C4-2B (cell line): Measurements from ENCODE around the gene LYG1.
"Not testable (repeated sequence)": the region's sequence is repeated elsewhere in the genome, so short reads cannot be mapped to it uniquely, and the experiment has no call there.

ENCODE experiments used
- ZFX ChIP-seq: fragments of 450-650 bp; IDR thresholded peaks from 2 replicates; pipeline ENCODE4 v1.6.1; 2017
- TF ChIP-seq, protein P1 (sequence below): fragments of 450-650 bp; conservative IDR thresholded peaks from 2 replicates; pipeline ENCODE4 v1.5.1; 2017; ENCODE audit warnings: mild to moderate bottlenecking

DNA sequence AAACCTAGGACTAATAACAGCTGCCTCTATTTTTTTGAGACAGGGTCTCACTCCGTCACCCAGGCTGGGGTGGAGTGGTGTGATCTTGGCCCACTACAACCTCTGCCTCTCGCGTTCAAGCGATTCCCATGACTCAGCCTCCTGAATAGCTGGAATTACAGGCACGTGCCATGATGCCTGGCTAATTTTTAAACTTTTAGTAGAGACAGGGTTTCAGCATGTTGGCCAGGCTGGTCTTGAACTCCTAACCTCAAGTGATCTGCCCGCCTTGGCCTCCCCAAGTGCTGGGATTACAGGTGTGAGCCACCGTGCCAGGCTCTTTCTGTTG, 16.8 kb upstream of the LYG1 start:
- TF ChIP-seq, protein P1, sequence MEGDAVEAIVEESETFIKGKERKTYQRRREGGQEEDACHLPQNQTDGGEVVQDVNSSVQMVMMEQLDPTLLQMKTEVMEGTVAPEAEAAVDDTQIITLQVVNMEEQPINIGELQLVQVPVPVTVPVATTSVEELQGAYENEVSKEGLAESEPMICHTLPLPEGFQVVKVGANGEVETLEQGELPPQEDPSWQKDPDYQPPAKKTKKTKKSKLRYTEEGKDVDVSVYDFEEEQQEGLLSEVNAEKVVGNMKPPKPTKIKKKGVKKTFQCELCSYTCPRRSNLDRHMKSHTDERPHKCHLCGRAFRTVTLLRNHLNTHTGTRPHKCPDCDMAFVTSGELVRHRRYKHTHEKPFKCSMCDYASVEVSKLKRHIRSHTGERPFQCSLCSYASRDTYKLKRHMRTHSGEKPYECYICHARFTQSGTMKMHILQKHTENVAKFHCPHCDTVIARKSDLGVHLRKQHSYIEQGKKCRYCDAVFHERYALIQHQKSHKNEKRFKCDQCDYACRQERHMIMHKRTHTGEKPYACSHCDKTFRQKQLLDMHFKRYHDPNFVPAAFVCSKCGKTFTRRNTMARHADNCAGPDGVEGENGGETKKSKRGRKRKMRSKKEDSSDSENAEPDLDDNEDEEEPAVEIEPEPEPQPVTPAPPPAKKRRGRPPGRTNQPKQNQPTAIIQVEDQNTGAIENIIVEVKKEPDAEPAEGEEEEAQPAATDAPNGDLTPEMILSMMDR = not testable (repeated sequence)
- not testable (repeated sequence) for TF ChIP-seq ZFX
